Activated CD8-positive, alpha-beta memory T cell treated with anti-CD3 and anti-CD28 coated beads, Interleukin-2, amount 50 U/mL, for 48 hours (primary cell): Measurements from ENCODE around the gene RNF40.

Source experiments
- DNase-seq: peaks from one replicate; pipeline ENCODE4 v3.0.0-alpha.2; 2020

The RNF40 gene

DNA sequence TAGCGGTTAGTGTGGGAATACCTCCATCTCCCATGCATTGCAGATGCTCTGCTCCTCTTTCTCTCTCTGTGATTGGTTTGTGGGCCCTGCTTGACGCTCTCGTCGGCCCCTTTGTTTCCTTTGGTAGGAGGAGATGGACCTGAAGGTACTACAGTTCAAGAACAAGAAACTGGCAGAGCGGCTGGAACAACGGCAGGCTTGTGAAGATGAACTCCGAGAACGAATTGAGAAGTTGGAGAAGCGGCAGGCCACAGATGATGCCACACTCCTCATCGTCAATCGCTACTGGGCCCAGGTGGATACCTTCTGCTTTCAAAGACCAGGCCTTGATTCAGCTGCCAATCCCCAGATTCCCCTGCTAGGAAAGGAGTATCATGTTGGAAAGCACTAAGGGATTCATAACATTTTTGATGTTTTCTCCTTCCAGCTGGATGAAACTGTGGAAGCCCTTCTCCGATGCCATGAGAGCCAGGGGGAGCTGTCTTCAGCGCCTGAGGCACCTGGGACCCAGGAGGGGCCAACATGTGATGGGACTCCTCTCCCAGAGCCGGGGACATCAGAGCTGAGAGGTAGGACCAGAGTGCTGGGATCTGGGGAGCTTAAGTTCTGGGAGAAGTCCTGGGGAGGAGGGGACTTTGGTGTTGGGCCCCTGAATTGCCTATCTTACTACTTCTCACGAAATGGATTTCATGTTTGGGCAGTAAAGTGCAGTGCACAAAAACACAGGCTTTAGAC lies 1.0 kb downstream of the RNF40 start:
- no peak for DNase-seq

DNA sequence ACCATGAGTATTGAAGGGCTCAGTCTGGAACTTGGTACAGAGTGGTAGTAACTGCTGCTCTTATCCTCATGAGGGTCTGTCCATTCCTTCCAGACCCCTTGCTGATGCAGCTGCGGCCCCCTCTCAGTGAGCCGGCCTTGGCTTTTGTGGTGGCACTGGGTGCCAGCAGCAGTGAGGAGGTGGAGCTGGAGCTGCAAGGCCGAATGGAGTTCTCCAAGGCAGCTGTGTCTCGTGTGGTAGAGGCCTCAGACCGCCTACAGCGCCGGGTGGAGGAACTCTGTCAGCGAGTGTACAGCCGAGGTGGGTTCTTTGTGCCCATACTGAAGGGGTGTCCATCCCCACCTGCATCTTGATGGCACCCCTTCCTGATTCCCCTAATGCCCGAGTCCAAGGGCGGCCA lies 2.0 kb downstream of the RNF40 start:
- no peak for DNase-seq

DNA sequence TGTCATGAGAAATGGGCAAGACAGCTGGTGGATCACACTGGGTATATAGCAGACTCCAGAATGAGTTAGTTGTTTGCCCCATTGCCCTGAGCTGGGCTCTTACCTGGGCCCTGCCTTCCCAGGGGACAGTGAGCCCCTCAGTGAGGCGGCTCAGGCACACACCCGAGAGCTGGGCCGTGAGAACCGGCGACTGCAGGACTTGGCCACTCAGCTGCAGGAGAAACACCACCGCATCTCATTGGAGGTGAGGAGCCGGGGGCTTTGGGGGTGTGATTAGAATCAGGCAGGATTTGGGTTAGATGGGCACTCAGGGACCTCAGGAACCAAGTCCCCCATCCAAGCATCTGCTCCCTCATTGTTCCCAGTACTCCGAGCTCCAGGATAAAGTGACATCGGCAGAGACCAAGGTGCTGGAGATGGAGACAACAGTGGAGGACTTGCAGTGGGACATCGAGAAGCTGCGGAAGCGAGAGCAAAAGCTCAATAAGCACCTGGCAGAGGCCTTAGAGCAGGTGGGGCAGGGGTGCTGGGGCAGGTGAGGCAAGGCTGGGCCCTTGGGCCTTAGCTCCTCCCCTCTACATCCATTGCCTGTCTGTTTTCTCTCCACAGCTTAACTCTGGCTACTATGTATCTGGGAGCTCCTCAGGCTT lies 2.8 kb downstream of the RNF40 start:
- DNase-seq: no peak

DNA sequence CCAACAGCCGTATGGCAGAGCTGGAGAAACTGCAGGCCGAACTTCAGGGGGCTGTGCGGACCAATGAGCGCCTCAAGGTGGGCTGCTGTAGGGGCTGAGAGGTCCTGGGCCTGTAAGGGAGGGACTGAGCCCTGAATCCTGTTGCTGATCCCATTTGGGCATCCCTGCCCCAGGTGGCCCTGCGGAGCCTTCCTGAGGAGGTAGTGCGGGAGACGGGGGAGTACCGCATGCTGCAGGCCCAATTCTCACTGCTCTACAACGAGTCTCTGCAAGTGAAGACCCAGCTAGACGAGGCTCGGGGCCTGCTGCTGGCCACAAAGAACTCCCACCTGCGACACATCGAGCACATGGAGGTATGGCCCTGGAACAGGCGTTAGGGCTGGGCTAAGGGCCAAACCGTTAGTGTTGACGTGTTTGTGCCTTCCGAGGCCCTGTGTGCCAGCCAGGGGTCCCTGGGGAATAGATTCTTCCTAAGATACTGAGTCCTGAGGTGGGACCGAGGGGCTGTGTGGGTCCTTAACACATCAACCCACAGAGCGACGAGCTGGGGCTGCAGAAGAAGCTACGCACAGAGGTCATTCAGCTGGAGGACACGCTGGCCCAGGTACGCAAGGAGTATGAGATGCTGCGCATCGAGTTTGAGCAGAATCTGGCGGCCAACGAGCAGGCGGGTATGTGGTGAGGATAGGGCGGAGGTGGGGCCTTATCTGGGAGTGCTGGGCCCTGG lies 4.2 kb downstream of the RNF40 start:
- DNase-seq: no peak

DNA sequence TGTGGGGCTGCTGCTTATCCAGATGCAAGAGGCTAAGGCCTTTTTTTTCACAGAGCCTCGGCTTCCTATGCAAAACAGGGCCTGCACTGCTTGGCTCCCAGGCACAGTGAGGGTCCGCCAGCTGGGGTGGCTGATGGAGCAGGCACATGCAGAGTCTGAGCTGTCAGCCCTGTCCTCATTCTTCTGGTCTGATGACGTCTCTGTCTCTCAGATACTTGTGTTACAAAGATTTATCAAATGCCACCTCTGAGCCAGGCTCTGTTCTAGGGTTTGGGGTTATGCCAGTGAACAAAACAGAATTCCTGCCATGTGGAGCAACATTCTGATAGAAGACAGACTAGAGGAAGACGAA lies 4.8 kb downstream of the RNF40 start:
- DNase-seq: no peak

DNA sequence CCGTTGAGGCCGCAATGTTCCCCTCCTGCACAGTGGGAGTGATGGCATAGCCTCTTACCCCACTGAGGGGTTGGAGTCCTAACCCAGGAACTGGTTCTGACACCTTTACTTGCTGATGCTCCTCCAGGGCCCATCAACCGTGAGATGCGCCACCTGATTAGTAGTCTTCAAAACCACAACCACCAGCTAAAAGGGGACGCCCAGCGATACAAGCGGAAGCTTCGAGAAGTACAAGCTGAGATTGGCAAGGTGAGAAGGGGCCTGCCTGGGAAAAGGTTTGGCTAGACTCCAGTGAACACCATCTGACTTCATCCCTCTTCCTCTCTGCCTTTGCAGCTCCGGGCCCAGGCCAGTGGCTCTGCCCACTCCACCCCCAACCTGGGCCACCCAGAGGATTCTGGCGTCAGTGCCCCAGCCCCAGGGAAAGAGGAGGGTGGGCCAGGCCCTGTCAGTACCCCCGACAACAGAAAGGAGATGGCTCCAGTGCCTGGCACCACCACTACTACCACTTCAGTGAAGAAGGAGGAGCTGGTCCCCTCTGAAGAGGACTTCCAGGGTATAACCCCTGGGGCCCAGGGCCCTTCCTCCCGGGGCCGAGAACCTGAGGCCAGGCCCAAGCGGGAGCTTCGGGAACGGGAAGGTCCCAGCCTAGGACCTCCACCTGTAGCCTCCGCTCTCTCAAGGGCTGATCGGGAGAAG lies 5.8 kb downstream of the RNF40 start:
- DNase-seq: no peak

DNA sequence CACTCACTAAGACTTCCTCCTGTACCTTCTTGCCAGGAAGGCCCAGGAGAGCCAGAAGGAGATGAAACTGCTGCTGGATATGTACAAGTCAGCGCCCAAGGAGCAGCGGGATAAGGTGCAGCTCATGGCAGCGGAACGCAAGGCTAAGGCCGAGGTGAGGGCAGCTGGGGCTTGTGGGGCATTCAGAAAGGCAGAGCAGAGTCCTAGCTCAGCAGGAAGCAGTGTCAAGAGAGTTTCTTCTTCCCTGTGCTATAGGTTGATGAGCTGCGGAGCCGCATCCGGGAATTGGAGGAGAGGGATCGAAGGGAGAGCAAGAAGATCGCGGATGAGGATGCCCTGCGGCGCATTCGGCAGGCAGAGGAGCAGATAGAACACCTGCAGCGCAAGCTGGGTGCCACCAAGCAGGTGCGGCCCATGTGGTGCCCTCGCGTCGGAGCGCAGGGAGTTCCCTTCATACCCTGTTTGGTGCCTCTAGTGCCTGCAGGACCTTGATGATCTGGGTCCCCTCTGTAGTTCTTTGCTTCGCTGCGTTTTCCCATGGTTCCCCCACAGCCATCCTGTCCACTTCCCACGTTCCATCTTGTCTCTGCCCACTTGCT lies 6.6 kb downstream of the RNF40 start:
- no peak for DNase-seq

DNA sequence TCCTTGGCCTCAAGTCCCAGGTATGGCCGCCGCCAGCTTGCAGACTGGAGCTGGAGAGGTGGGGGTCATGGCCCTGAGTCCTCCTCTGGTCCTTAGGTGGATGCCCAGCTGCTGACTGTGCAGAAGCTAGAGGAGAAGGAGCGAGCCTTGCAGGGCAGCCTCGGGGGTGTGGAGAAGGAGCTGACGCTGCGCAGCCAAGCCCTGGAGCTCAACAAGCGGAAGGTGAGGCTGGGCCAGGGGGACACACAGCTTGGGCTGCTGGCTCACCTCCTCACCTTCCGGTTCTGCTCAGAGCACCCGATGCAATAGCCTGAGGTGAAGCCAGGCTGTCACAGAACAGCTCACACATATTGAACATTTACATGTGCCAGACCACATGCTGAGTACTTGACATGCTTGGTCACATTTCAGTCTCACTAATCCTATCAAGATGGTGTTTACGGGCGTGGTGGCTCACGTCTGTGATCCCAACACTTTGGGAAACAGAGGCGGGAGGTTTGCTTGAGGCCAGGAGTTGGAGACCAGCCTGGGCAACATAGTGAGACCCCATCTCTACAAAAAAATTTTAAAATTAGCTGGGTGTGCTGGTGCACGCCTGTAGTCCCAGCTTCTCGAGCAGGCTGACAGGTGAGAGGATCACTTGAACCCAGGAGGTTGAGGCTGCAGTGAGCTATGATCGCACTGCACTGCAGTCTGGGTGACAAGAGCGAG lies 7.4 kb downstream of the RNF40 start:
- no peak for DNase-seq

DNA sequence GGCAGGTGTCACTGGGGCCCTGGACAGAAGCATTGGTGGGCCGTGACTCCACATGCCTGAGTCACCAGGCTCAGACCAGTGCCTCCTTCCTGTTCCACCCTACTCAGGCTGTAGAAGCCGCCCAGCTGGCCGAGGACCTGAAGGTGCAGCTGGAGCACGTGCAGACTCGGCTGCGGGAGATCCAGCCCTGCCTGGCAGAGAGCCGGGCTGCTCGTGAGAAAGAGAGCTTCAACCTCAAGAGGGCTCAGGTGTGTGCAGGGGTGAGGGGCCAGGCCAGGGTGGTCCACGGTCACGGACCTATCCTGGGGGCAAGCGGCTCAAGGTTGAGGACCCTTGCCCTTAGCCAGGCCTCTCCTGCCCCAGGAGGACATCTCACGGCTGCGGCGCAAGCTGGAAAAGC lies 9.6 kb downstream of the RNF40 start:
- no peak for DNase-seq

DNA sequence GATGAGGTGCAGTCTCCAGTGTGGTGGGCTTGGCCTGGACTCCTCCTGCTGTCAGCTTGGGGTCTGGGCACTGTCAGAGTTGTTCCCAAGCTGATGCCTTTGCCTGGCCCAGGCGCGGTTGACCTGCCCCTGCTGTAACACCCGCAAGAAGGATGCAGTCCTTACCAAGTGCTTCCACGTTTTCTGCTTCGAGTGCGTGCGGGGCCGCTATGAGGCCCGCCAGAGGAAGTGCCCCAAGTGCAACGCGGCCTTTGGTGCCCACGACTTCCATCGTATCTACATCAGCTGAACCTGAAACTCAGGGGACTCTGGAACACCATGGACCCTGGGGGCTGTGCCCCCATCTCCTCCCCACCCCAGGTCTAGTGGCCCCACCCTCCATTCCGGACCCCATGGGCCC lies 11.7 kb downstream of the RNF40 start:
- DNase-seq: no peak

DNA sequence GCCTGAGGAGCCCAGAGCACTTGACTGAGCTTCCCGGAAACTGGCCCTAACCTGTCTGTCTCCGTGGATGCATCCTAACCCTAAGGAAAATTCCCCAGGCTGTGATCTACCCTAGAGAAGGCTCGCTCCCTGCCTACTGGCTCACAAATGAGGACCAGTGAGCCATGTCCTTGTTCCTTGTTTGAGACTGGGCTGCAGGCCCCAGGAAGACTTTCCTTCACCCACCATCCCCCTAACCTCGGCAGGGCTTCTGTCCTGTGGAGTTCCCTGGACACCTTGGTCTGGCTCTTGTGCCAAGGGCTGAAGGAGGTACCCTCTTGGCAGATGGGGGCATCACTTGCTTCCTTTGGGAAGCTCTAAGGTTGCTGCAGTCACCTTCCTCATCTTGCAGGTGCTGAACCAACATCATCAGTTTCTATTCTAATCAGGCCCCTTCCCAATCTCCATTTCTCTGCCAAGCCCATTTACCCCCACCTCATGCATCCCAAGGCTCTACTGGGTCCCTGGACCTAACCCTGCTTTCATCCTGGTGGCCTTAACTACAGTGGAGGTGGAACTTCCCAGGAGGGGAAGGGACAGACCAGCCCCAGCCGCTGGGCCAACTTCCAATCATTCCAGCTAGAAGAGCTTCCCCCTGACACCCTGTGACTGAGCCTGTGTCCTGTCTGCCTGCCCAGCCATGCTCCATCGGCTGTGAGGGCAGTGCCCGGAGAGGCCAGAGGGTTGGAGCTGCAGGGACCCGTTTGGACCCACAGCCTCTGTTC lies 12.4 kb downstream of the RNF40 start:
- DNase-seq: no peak

DNA sequence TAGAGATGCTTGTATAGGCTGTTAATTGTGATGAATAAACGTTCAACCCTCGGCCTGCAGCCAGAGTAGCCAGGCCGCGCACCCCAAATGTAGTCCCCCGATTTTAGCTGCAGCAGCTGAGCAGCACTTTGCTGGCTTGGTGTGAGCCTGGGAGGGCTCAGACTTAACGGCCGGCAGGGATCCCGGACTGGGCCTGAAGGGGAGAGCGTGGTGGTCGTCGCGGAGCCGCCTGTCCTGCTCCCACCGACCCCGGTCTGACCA lies 12.9 kb downstream of the RNF40 start:
- no peak for DNase-seq

DNA sequence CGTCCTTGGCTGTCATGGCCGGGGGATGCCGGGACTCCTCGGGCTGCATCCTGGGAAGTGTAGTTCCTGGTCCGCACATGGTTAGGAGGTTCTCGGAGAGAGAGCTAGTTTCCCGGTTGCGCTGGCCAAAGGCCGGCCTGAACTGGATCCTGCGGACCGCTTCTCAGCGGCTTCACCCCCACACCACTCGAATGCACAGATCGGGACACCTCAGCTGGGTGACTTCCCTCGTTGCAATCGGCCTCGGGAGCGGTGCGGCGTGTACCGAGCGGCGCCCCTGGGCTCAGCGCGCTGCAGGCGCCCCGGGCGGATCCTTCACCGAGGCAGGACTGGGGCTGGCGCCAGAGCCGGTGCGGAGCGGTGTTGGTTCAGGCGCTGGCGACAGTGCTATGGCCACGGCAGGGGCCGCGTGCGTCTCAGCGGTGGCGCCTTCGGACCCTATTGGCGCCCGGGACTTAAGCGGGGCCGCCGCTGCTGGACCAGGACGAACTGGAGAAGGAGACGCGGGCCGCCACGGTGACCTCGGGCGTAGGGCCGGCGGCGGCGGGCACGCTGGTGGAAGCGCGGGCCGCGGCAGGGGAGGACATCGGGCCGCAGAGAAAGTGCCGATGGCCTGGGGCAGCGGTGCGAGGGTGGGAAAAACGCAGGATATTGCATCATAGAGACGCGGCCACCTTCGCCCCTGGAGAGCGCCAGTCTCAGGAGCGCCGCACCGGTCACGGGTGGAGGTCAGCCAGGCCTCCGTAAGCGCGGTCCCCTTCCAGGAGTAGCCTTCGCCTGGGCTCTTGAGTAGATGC lies 13.5 kb downstream of the RNF40 start:
- peak; percentile 82 for DNase-seq

DNA sequence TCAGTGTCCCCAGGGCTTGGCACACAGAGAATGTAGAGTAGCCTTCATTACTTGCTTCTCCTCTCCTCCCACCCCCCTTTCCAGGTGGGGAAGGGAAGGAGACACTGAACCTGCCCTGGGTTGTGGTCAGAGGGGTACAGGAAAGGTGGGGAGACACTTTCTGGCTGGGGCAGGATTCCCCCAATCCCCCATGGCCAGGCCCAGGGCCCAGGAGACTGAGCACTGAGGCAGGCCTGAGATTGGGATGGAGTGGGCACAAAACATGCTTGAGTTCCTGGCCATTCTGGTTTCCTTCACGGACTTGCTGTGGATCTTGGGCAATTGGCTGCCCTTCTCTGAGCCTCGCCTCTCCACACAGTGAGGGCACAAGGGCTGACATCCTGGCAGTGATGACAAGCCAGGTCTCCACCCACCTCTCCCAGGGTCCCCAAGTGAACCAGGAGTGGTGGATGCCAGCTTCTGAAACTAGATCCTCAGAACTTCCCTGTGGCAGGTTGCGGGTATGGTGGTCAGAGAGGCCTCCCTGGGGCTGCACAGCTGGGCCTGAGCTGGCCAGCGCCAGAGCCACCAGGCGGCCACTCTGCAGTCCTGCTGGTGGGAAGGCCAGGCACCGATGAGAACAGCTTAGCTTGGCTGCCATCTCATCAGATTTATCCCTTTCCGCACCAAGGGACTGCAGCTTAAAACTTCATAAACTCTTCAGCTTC lies 15.6 kb downstream of the RNF40 start:
- DNase-seq: no peak

DNA sequence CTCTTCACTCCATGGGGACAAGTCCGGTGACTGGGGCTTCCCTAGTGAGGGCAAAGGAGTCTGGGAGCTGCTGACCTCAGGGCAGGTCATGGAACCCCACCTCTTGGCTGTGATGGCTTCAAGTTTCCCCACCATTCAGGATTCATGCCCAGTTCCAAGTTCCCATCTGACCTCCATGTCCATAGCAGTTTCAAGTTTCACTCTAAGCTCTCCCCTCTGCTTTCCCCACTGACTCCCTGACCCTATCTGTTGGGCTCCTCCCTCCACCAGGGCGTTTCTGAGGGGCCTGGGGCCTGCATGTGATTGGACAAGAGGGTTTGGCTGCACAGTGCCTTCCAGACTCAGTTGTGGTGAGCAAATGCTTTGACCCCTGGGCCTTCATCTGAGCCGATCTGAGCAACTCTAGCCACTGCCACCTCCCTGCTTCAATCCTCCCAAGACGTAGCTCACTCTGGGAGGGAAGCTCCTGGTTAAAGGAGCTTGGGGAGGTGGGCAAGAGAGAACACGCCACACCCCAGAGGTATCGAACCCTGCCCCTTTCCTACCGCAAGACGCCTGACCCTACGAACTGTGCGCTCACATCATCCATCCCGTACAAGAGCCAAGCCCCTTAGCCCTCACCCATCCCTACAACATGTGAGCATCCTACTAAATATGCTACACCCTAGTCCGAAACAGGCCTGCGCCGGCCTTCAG lies 16.6 kb downstream of the RNF40 start:
- DNase-seq: no peak

DNA sequence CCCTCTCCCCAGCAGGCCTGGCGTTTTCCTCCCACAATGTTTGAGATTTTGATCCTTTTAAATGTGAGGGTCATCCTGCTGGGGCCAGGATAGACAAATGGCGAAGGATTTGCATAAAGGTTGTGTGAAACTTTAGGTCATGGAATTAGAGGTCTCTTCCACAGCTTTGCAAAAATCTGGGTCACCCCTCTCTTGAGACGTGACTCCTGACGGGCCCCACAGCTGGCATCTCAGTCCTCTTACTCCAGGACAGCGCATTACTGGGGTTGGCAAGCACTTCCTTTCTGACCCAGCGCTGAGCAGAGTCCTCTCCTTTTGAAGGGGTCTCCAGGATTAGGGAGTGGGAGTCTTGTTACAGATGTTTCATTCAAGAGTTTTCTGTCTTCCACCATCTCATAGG lies 17.5 kb downstream of the RNF40 start:
- DNase-seq: no peak

DNA sequence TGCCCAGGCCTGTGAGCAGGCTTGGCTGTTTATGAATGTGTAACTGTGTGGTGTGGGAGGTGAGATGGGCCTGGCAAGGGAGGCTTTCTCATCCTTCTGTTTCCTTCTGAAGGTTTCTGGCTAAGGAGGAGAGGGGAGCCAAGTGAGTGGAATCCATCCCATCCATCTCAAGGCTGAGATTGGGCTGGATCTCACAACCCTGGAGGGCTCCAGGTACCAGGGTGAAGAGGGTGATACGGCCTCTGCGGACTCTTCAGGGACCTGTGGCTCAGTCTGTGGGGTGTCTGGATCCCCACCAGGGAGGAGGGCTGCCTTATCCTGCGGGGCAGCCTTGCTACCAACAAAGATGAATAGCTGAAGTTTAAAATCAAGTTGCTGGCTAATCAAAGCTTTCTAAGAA lies 17.9 kb downstream of the RNF40 start:
- no peak for DNase-seq

DNA sequence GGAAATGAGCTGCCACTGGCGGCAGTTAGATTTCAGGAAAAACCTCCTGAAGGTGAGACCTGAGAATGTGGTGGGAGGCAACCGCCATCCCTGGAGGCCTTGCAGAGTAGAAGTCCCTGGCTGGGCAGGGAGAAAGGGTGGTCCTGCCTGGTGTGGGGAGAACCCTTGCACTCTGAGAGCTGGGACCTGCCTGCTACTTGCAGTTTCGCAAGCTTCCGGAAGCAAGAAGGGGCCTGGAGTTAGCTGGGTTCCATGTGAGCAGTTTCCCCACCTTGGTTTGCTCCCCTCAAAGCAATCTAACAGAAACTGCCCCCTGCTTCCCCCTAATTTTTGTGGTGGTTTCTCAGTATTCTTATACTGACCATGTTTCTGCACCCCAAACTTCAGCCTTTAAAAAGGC lies 18.4 kb downstream of the RNF40 start:
- DNase-seq: no peak

DNA sequence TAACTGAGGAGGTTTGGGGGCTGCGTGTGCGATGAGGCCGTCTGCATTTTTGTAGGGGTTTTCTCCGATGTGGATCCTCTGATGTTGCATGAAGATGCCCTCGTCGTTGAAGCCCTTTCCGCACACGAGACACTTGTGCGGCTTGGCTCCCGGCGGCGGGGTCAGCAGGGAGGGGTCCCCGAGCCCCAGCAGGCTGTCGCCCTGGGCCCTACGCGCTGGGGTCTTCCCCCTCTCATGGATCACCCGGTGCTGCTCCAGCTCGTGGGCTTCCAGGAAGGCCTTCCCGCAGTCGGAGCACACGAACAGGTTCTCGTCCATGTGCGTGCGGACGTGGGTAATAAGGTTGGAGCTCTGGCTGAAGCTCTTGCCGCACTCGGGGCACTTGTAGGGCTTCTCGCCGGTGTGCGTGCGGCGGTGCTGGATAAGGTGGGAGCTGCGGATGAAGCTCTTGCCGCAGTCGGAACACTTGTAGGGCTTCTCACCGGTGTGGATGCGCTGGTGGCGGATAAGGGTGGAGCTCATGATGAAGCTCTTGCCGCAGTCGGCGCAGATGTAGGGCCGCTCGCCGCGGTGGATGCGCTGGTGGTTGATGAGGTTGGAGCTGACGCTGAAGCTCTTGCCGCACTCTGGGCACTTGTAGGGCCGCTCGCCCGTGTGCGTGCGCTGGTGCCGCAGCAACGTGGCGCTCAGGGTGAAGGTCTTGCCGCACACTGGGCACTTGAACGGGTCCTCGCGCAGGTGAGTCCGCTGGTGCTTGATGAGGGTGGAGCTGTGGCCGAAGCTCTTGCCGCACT lies 20.6 kb downstream of the RNF40 start:
- DNase-seq: no peak
